ENCODE data around the gene SLC35E1.

GRCh38 chr19:16594681-16595091 is 22.5 kb upstream of the SLC35E1 start:
- TF ChIP-seq CTCF (IDR thresholded peaks at IDR 0.05) (no peak), POLR2AphosphoS5 (IDR thresholded peaks at IDR 0.05) (no peak)
